ENCODE data around the gene HEXA.
A peak's percentile ranks its signal among the peaks of the same experiment; 100 is the strongest.
"Not testable (repeated sequence)": the region's sequence is repeated elsewhere in the genome, so short reads cannot be mapped to it uniquely, and the experiment has no call there.

Gene HEXA

GRCh38 chr15:72375846-72376581, at the start of gene HEXA:
HEXA (minus strand) TSS chr15:72376014; CDS start chr15:72375972, 42 bp downstream.
- peak; percentile 83 for DNase-seq

- no peak for DNase-seq
Measured at GRCh38 chr15:72423256-72423655, 47.4 kb upstream of the HEXA start.

- DNase-seq = no peak
Measured at GRCh38 chr15:72421484-72421883, 45.7 kb upstream of the HEXA start.

GRCh38 chr15:72420576-72420975, 44.8 kb upstream of the HEXA start:
- no peak for DNase-seq

- not testable (repeated sequence) for DNase-seq
Measured at GRCh38 chr15:72419768-72420167, 44.0 kb upstream of the HEXA start.

- no peak for DNase-seq
Measured at GRCh38 chr15:72415304-72415703, 39.5 kb upstream of the HEXA start.

GRCh38 chr15:72413337-72413736, 37.5 kb upstream of the HEXA start:
- not testable (repeated sequence) for DNase-seq

- no peak for DNase-seq
Measured at GRCh38 chr15:72411544-72411943, 35.7 kb upstream of the HEXA start.

- DNase-seq = no peak
Measured at GRCh38 chr15:72411111-72411510, 35.3 kb upstream of the HEXA start.

- DNase-seq = no peak
Measured at GRCh38 chr15:72406936-72407335, 31.1 kb upstream of the HEXA start.

- DNase-seq = no peak
Measured at GRCh38 chr15:72404841-72405240, 29.0 kb upstream of the HEXA start.

- DNase-seq = no peak
Measured at GRCh38 chr15:72404356-72404755, 28.5 kb upstream of the HEXA start.

- DNase-seq = no peak
Measured at GRCh38 chr15:72402726-72403125, 26.9 kb upstream of the HEXA start.

GRCh38 chr15:72398648-72399047, 22.8 kb upstream of the HEXA start:
- no peak for DNase-seq

- DNase-seq = no peak
Measured at GRCh38 chr15:72397796-72398588, 22.2 kb upstream of the HEXA start, which contains the start of gene TMEM202. TMEM202 (plus strand) TSS chr15:72398305; CDS start chr15:72398327, 22 bp downstream.

GRCh38 chr15:72396331-72396730, 20.5 kb upstream of the HEXA start:
- DNase-seq = not testable (repeated sequence)

GRCh38 chr15:72389231-72389630, 13.4 kb upstream of the HEXA start:
- DNase-seq = no peak

- DNase-seq = no peak
Measured at GRCh38 chr15:72387741-72388140, 11.9 kb upstream of the HEXA start.

- no peak for DNase-seq
Measured at GRCh38 chr15:72382146-72382545, 6.3 kb upstream of the HEXA start.

- DNase-seq = no peak
Measured at GRCh38 chr15:72380743-72381142, 4.9 kb upstream of the HEXA start.

GRCh38 chr15:72379856-72380430, 4.1 kb upstream of the HEXA start:
- no peak for DNase-seq

GRCh38 chr15:72379106-72379505, 3.3 kb upstream of the HEXA start:
- DNase-seq = not testable (repeated sequence)

- no peak for DNase-seq
Measured at GRCh38 chr15:72377331-72377730, 1.5 kb upstream of the HEXA start.

- no peak for DNase-seq
Measured at GRCh38 chr15:72375501-72375845, 341 bp downstream of the HEXA start.
